Psoas muscle (tissue), 8 donors: ENCODE data around the gene DECR2. TPM values are rescaled to one million over a fixed set of nuclear protein-coding genes. Genes with fewer than 3 reads are reported as not detected.
"Not testable (repeated sequence)": the region's sequence is repeated elsewhere in the genome, so short reads cannot be mapped to it uniquely, and the experiment has no call there.

Source experiments
- ATAC-seq, 4 donors: fragments of 200-7000 bp; cut with Tn5 transposase; one replicate each; pipeline ENCODE4 v1.9.1; 2020; ENCODE audit warnings: moderate library complexity in 3 of 4, mild to moderate bottlenecking in 2 of 4
- DNase-seq, 2 donors: peaks; one replicate each; pipeline ENCODE4 v3.0.0-alpha.2; 2020
- H3K27ac ChIP-seq: fragments of 200-600 bp; one replicate; pipeline ENCODE4 v1.8.0; 2022
- H3K27me3 ChIP-seq, 3 donors: fragments of 200-600 bp in 1 of 3; one replicate each; pipeline versions ENCODE4 v1.6.1 to v1.8.0; 2013 to 2022; ENCODE audit warnings: low read length in 2 of 3, mild to moderate bottlenecking in 2 of 3, moderate library complexity in 1 of 3; ENCODE audit not compliant: insufficient read depth in 3 of 3
- H3K36me3 ChIP-seq, 2 donors: fragments of 200-600 bp in 1 of 2; one replicate each; pipeline versions ENCODE4 v1.6.1 to v1.8.0; 2013 to 2022; ENCODE audit warnings: low read depth in 1 of 2, mild to moderate bottlenecking in 1 of 2, moderate library complexity in 1 of 2; ENCODE audit not compliant: insufficient read depth in 1 of 2
- H3K4me1 ChIP-seq: fragments of 200-600 bp; one replicate; pipeline ENCODE4 v1.8.0; 2022
- H3K4me3 ChIP-seq: fragments of 200-600 bp; one replicate; pipeline ENCODE4 v1.8.0; 2022; ENCODE audit warnings: mild to moderate bottlenecking
- H3K9me3 ChIP-seq: fragments of 200-600 bp; one replicate; pipeline ENCODE4 v1.8.0; 2022
- WGBS, 3 donors: extraction: QIAGEN DNeasy Blood & Tissue Kit; methylation state at CpG; one replicate each; pipeline versions ENCODE4 v1.1.6 to v1.1.7; 2013; 5-methylcytosine and 5-hydroxymethylcytosine counted together
- intact Hi-C, 2 donors: fragments of 100-400 bp; cut with DNase I; formaldehyde crosslinking; loops; one replicate each; pipeline versions ENCODE4 v1.11.0 to v1.14.2; 2022
- polyA plus RNA-seq, 3 donors: library from polyadenylated mRNA; stranded (reverse); fragments of 200-250 nt; gene quantifications; one replicate each; pipeline ENCODE4 v1.2.3, GENCODE V29; 2013
- total RNA-seq, 4 donors: library from RNA; stranded (reverse); fragmentation: NEBNext Ultra II Directional in 2 of 4; extraction: Animal tissue kit (Norgen Biotek cat#: 25700) in 2 of 4; gene quantifications; one replicate each; pipeline versions ENCODE4 v1.2.1 to v1.2.4, GENCODE V29; 2021 to 2023
- TF ChIP-seq, protein P1 (sequence below): fragments of 200-600 bp; IDR thresholded peaks from one replicate; pipeline ENCODE4 v1.8.0; 2022; ENCODE audit warnings: antibody characterized with exemption
- donor health status: healthy with polysubstance abuse.
- donor health status: DM: no; HTN: no; CAD: no; lungs with moderate emphysema.
- donor health status: Bipolar disorder and iron deficiency.
- donor health status: healthy.
- donor health status: DM: yes; HTN: yes; CAD: no.
- donor health status: DM: no; HTN: no; CAD: no.
- donor health status: DM: no; HTN: no; CAD: no.
- donor health status: DM: yes; HTN: yes; CAD: no.

The DECR2 gene
- total and polyA plus RNA-seq, 7 donors = 13.9 to 22.9 (median 18.1) TPM

DNA sequence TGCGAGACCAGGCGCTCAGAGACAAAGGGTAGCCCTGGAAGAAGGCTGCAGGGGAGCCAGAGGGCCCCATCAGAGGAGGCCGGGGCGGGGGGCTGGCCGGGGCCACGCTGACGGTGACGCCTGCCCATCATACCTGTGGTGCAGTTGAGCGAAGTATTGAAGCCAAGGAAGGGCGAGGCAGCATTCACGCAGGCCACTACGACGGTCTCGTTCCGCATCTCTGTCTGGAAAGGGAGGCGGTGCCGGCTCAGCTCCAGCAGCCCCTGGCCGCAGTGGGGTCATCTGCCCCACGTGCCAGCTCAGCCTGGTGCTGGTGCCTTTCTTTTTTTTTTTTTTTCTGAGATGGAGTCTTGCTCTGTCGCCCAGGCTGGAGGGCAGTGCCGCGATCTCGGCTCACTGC is 26.5 kb upstream of the DECR2 start:
- 93 to 97% (median 95%) methylated on average over 18 to 23 of the region's 23 CpGs for WGBS, 3 donors
- Histone ChIP-seq H3K4me3 (no peak overlapping the region), H3K27me3 (no peaks in the 10 kb centered on the region), H3K27ac (no peak overlapping the region), H3K4me1 (peaks cover 11% of the 10 kb centered on the region), H3K9me3 (no peaks in the 10 kb centered on the region), H3K36me3 (peaks cover 0 to 60% of the 10 kb centered on the region in 2 donors)
- TF ChIP-seq, protein P1, sequence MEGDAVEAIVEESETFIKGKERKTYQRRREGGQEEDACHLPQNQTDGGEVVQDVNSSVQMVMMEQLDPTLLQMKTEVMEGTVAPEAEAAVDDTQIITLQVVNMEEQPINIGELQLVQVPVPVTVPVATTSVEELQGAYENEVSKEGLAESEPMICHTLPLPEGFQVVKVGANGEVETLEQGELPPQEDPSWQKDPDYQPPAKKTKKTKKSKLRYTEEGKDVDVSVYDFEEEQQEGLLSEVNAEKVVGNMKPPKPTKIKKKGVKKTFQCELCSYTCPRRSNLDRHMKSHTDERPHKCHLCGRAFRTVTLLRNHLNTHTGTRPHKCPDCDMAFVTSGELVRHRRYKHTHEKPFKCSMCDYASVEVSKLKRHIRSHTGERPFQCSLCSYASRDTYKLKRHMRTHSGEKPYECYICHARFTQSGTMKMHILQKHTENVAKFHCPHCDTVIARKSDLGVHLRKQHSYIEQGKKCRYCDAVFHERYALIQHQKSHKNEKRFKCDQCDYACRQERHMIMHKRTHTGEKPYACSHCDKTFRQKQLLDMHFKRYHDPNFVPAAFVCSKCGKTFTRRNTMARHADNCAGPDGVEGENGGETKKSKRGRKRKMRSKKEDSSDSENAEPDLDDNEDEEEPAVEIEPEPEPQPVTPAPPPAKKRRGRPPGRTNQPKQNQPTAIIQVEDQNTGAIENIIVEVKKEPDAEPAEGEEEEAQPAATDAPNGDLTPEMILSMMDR = no peak
- ATAC-seq (no peak), DNase-seq (no peak)
- intact Hi-C loops = no loop called here

- no peak overlapping the region for H3K4me3 ChIP-seq
- TF ChIP-seq, protein P1 = no peak
- no peaks in the 10 kb centered on the region for H3K27me3 ChIP-seq
- H3K4me1 ChIP-seq = peaks cover 9% of the 10 kb centered on the region
- no peak for DNase-seq
- no peak overlapping the region for H3K27ac ChIP-seq
- ATAC-seq = no peak
- 90 to 93% (median 91%) methylated on average over 42 to 44 of the region's 44 CpGs for WGBS, 3 donors
- intact Hi-C loops = no loop called here
- H3K36me3 ChIP-seq = peaks cover 0 to 60% of the 10 kb centered on the region in 2 donors
- no peaks in the 10 kb centered on the region for H3K9me3 ChIP-seq
These were observed 25.5 kb upstream of the DECR2 start for GRCh38 chr16:375927-376816.

GRCh38 chr16:376817-377418 is 24.8 kb upstream of the DECR2 start:
- H3K36me3 ChIP-seq = peaks cover 0 to 54% of the 10 kb centered on the region in 2 donors
- 85 to 89% (median 86%) methylated on average over 22 to 26 of the region's 26 CpGs for WGBS, 3 donors

GRCh38 chr16:377419-377951 is 24.2 kb upstream of the DECR2 start:
- 83 to 86% (median 86%) methylated on average over 40 to 42 of the region's 42 CpGs for WGBS, 3 donors
- Histone ChIP-seq H3K27me3 (no peaks in the 10 kb centered on the region), H3K27ac (no peak overlapping the region), H3K4me1 (peaks cover 10% of the 10 kb centered on the region), H3K9me3 (no peaks in the 10 kb centered on the region), H3K4me3 (no peak overlapping the region), H3K36me3 (peaks cover 0 to 48% of the 10 kb centered on the region in 2 donors)
- TF ChIP-seq, protein P1 = no peak
- DNase-seq = no peak
- ATAC-seq = no peak
- intact Hi-C loops = no loop called here

More at GRCh38 chr16:376817-377418, 24.8 kb upstream of the DECR2 start:
- intact Hi-C loops = no loop called here
- DNase-seq (no peak), ATAC-seq (no peak)
- TF ChIP-seq, protein P1 = no peak
- peaks cover 8% of the 10 kb centered on the region for H3K4me1 ChIP-seq
- no peak overlapping the region for H3K27ac ChIP-seq
- no peaks in the 10 kb centered on the region for H3K9me3 ChIP-seq
- no peak overlapping the region for H3K4me3 ChIP-seq
- H3K27me3 ChIP-seq = no peaks in the 10 kb centered on the region

DNA sequence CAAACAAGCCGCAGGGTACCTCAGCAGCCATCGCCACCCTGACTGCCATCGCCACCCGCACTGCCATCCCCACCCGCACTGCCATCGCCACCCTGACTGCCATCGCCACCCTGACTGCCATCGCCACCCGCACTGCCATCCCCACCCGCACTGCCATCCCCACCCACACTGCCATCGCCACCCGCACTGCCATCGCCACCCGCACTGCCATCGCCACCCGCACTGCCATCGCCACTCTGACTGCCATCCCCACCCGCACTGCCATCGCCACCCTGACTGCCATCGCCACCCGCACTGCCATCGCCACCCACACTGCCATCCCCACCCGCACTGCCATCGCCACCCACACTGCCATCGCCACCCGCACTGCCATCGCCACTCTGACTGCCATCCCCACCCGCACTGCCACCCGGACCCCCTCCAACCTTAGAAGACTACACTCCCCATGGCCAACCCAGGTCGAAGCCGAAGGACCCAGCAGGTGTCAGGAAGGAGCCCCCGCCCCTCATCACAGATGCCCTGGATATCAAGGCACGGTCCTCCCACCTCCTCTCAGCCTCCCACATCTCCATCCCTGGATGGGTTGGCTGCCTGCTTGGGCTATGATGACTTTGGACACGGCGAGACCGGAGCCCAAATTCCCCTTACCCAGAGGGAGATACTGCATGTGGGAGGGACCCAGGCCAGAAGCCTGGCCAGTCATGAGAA is 23.4 kb upstream of the DECR2 start:
- H3K27me3 ChIP-seq, intact Hi-C loops, ATAC-seq, DNase-seq, H3K9me3 ChIP-seq, H3K27ac ChIP-seq, H3K4me3 ChIP-seq: not testable (repeated sequence)
- H3K4me1 ChIP-seq = peaks cover 18% of the 10 kb centered on the region
- peaks cover 0 to 41% of the 10 kb centered on the region in 2 donors for H3K36me3 ChIP-seq
- WGBS, 3 donors = 88 to 89% (median 88%) methylated on average over 35 to 36 of the region's 36 CpGs
